SK-N-SH treated with all-trans-retinoic acid at 6 μM for 48 hours (cell line): Measurements from ENCODE around the gene CNTFR.
A peak's percentile ranks its signal among the peaks of the same experiment; 100 is the strongest.

ENCODE experiments used
- ATAC-seq: fragments of 200-7000 bp; cut with Tn5 transposase; 3 replicates; pipeline ENCODE4 v1.9.1; 2020; ENCODE audit warnings: mild to moderate bottlenecking, moderate library complexity
- ARNTL ChIP-seq: fragments of 450-650 bp; formaldehyde crosslinking; IDR thresholded peaks from 2 replicates; pipeline ENCODE4 v1.5.0; 2020; ENCODE audit warnings: low read depth, mild to moderate bottlenecking, moderate library complexity, borderline replicate concordance
- BACH2 ChIP-seq: fragments of 250-450 bp; sonication (Bioruptor Pico); IDR thresholded peaks from 2 replicates; pipeline ENCODE4 v1.9.0; 2021; ENCODE audit warnings: mild to moderate bottlenecking, borderline replicate concordance
- CREB5 ChIP-seq: fragments of 250-450 bp; sonication (Bioruptor Pico); IDR thresholded peaks from 2 replicates; pipeline ENCODE4 v1.5.1; 2020; ENCODE audit warnings: low read depth, mild to moderate bottlenecking, moderate library complexity
- CSDC2 ChIP-seq: fragments of 250-450 bp; sonication (Bioruptor Pico); IDR thresholded peaks from 2 replicates; pipeline ENCODE4 v1.5.0; 2020; ENCODE audit warnings: mild to moderate bottlenecking, moderate library complexity
- ESRRG ChIP-seq: fragments of 250-450 bp; sonication (Bioruptor Pico); IDR thresholded peaks from 2 replicates; pipeline ENCODE4 v1.6.1; 2021; ENCODE audit warnings: mild to moderate bottlenecking
- GLIS3 ChIP-seq: fragments of 250-450 bp; sonication (Bioruptor Pico); IDR thresholded peaks from 2 replicates; pipeline ENCODE4 v1.5.0; 2020; ENCODE audit warnings: mild to moderate bottlenecking, moderate library complexity
- ISL1 ChIP-seq: fragments of 250-450 bp; sonication (Bioruptor Pico); IDR thresholded peaks from 2 replicates; pipeline ENCODE4 v2.1.2; 2022; ENCODE audit warnings: mild to moderate bottlenecking, moderate library complexity
- OSR1 ChIP-seq: fragments of 250-450 bp; sonication (Bioruptor Pico); IDR thresholded peaks from 2 replicates; pipeline ENCODE4 v1.8.0; 2022; ENCODE audit warnings: moderate library complexity, mild to moderate bottlenecking, inconsistent platforms
- PATZ1 ChIP-seq: fragments of 250-450 bp; sonication (Bioruptor Pico); IDR thresholded peaks from 2 replicates; pipeline ENCODE4 v1.8.0; 2020; ENCODE audit warnings: mild to moderate bottlenecking, moderate library complexity, borderline replicate concordance
- POU6F1 ChIP-seq: fragments of 250-450 bp; sonication (Bioruptor Pico); IDR thresholded peaks from 2 replicates; pipeline ENCODE4 v1.8.0; 2021; ENCODE audit warnings: low read depth, mild to moderate bottlenecking, moderate library complexity, borderline replicate concordance
- PPARA ChIP-seq: fragments of 250-450 bp; sonication (Bioruptor Pico); IDR thresholded peaks from 2 replicates; pipeline ENCODE4 v1.5.0; 2020; ENCODE audit warnings: mild to moderate bottlenecking, borderline replicate concordance
- RARB ChIP-seq: fragments of 250-450 bp; sonication (Bioruptor Pico); IDR thresholded peaks from 2 replicates; pipeline ENCODE4 v1.8.0; 2021; ENCODE audit warnings: mild to moderate bottlenecking, moderate library complexity
- SNAI2 ChIP-seq: fragments of 250-450 bp; sonication (Bioruptor Pico); IDR thresholded peaks from 2 replicates; pipeline ENCODE4 v1.5.0; 2020; ENCODE audit warnings: mild to moderate bottlenecking, moderate library complexity
- TCF4 ChIP-seq: fragments of 250-450 bp; sonication (Bioruptor Pico); IDR thresholded peaks from 2 replicates; pipeline ENCODE4 v1.8.0; 2021; ENCODE audit warnings: mild to moderate bottlenecking, moderate library complexity, borderline replicate concordance
- TOX ChIP-seq: fragments of 250-450 bp; sonication (Bioruptor Pico); IDR thresholded peaks from 2 replicates; pipeline ENCODE4 v1.8.0; 2021; ENCODE audit warnings: mild to moderate bottlenecking, moderate library complexity, borderline replicate concordance
- TSHZ2 ChIP-seq: fragments of 250-450 bp; sonication (Bioruptor Pico); IDR thresholded peaks from 2 replicates; pipeline ENCODE4 v1.5.0; 2020; ENCODE audit warnings: mild to moderate bottlenecking, moderate library complexity
- ZC3H10 ChIP-seq: fragments of 250-450 bp; sonication (Bioruptor Pico); IDR thresholded peaks from 2 replicates; pipeline ENCODE4 v1.5.1; 2021; ENCODE audit warnings: mild to moderate bottlenecking, moderate library complexity
- ZFP30 ChIP-seq: fragments of 450-650 bp; formaldehyde crosslinking; IDR thresholded peaks from 2 replicates; pipeline ENCODE4 v1.5.0; 2022; ENCODE audit warnings: mild to moderate bottlenecking, moderate library complexity
- ZNF565 ChIP-seq: fragments of 450-650 bp; formaldehyde crosslinking; conservative IDR thresholded peaks from 2 replicates; pipeline ENCODE4 v1.5.0; 2020; ENCODE audit warnings: low read depth, mild to moderate bottlenecking, moderate library complexity
- ZNF8 ChIP-seq: fragments of 450-650 bp; formaldehyde crosslinking; IDR thresholded peaks from 2 replicates; pipeline ENCODE4 v1.5.0; 2020; ENCODE audit warnings: mild to moderate bottlenecking, moderate library complexity

CNTFR gene

GRCh38 chr9:34634551-34635248 lies 45.2 kb upstream of the CNTFR start:
- no peak for ATAC-seq
- TF ChIP-seq PATZ1 (CRISPR knock-in tag): no peak
- no peak for TF ChIP-seq POU6F1 (CRISPR knock-in tag)
- no peak for TF ChIP-seq ZNF8 (CRISPR knock-in tag)
- TF ChIP-seq BACH2 (CRISPR knock-in tag): no peak
- no peak for TF ChIP-seq OSR1
- no peak for TF ChIP-seq ZC3H10
- no peak for TF ChIP-seq GLIS3 (CRISPR knock-in tag)
- TF ChIP-seq ARNTL (CRISPR knock-in tag): no peak

GRCh38 chr9:34633851-34634550 lies 44.5 kb upstream of the CNTFR start:
- TF ChIP-seq ISL1 (CRISPR knock-in tag) (no peak), ARNTL (CRISPR knock-in tag) (no peak), ESRRG (no peak), SNAI2 (CRISPR knock-in tag) (no peak), ZNF8 (CRISPR knock-in tag) (no peak), TSHZ2 (CRISPR knock-in tag) (no peak), GLIS3 (CRISPR knock-in tag) (no peak), CSDC2 (CRISPR knock-in tag) (no peak), TOX (CRISPR knock-in tag) (no peak), PPARA (CRISPR knock-in tag) (no peak), TCF4 (no peak), OSR1 (no peak), RARB (no peak), PATZ1 (CRISPR knock-in tag) (no peak), POU6F1 (CRISPR knock-in tag) (no peak)
- ATAC-seq: peak; percentile 60

GRCh38 chr9:34633166-34633565 lies 43.6 kb upstream of the CNTFR start:
- ATAC-seq: no peak
- TF ChIP-seq ZC3H10 (no peak), TCF4 (no peak), PATZ1 (CRISPR knock-in tag) (no peak), ARNTL (CRISPR knock-in tag) (no peak), ZFP30 (CRISPR knock-in tag) (no peak), TOX (CRISPR knock-in tag) (no peak), CSDC2 (CRISPR knock-in tag) (no peak), CREB5 (no peak), ESRRG (no peak), ISL1 (CRISPR knock-in tag) (no peak), RARB (no peak), ZNF565 (CRISPR knock-in tag) (no peak)
- TF ChIP-seq, all 23 proteins: peak for 0
